ENCODE data around the gene SLC15A1. TPM values are rescaled to one million over a fixed set of nuclear protein-coding genes. Genes with fewer than 3 reads are reported as not detected.

SLC15A1 gene
- total and polyA plus RNA-seq, 9 donors = 0.04 to 14.1 (median 0.21) TPM; not detected in 1

DNA sequence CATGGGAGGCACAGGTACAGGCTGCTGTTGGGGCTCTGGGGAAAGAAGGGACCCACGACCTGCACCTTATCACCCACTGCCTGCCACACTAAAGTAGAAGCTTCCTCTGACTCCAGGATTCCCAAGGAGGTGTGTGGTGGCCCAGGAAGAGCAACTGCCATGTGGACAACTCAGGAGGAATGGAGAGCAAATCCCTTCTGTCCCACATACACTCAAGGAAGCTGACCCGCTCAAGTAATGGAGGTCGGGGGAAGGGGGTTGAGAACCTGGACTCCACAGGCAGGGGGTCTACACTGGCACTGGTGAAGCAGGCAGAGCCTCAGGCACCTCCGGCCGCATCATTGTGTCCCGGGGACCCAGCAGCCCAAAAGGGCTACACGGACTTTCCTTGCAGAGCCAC lies 29.4 kb upstream of the SLC15A1 start:
- Histone ChIP-seq H3K27me3 (ENCODE audit: control insufficient read depth, insufficient read depth, low read length) (no peaks in the 10 kb centered on the region), H3K36me3 (ENCODE audit: control insufficient read depth, insufficient read depth, low read length) (no peaks in the 10 kb centered on the region), H3K27ac (ENCODE audit: low read length) (no peak overlapping the region), H3K4me1 (ENCODE audit: control insufficient read depth, insufficient read depth, low read length) (no peaks in the 10 kb centered on the region), H3K4me3 (ENCODE audit: low read length) (no peak overlapping the region), H3K9me3 (replicated peaks; ENCODE audit: control insufficient read depth, low read depth, low read length) (no peaks in the 10 kb centered on the region)
- WGBS (ENCODE audit: insufficient coverage) = no CpG with 5 or more reads among the region's 7 CpGs
- DNase-seq = no peak

DNA sequence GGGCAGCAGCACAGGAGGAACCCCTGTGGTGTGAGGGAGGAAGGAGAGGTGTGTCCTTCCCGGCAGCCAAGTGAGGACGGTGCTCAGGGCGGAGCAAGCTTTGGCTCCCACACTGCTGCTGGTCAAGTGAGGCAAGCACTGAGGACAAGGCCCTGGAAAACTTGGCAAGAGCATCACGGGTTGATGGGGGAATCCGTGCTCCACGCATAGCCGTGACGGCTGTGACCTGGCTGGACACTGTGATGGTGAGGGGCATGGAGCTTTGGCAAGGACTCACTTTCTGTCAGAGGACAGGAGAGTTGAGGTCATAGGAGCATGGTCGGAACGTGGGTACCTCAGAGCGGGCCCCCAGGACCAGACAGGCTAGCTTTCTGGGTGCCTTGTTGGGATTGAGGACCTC lies 29.0 kb upstream of the SLC15A1 start:
- no peaks in the 10 kb centered on the region for H3K27me3 ChIP-seq (ENCODE audit: control insufficient read depth, insufficient read depth, low read length)
- DNase-seq = no peak
- H3K36me3 ChIP-seq (ENCODE audit: control insufficient read depth, insufficient read depth, low read length) = no peaks in the 10 kb centered on the region
- H3K4me3 ChIP-seq (ENCODE audit: low read length) = no peak overlapping the region
- no peak overlapping the region for H3K27ac ChIP-seq (ENCODE audit: low read length)
- no peaks in the 10 kb centered on the region for H3K4me1 ChIP-seq (ENCODE audit: control insufficient read depth, insufficient read depth, low read length)
- WGBS (ENCODE audit: insufficient coverage) = 96% methylated on average over 8 of the region's 11 CpGs
- H3K9me3 ChIP-seq (replicated peaks; ENCODE audit: control insufficient read depth, low read depth, low read length) = no peaks in the 10 kb centered on the region

DNA sequence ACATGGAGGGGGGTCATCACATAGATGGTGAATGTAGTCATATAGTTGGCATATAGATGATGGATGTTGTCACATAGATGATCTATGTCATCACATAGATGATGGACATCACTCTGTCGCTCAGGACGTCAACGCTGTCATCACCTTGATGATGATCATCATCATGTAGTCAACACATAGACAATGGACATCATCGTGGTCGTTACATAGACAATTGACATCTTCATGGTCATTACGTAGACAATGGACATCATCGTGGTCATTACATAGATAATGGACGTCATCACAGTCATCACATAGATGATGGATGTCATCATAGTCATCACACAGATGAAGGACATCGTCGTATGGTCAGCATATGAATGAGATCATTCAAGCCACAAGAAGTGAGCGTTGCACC lies 28.6 kb upstream of the SLC15A1 start:
- DNase-seq = no peak
- H3K4me1 ChIP-seq (ENCODE audit: control insufficient read depth, insufficient read depth, low read length) = no peaks in the 10 kb centered on the region
- H3K27me3 ChIP-seq (ENCODE audit: control insufficient read depth, insufficient read depth, low read length) = no peaks in the 10 kb centered on the region
- WGBS (ENCODE audit: insufficient coverage) = 94% methylated on average over 10 of the region's 11 CpGs
- H3K36me3 ChIP-seq (ENCODE audit: control insufficient read depth, insufficient read depth, low read length) = no peaks in the 10 kb centered on the region
- no peak overlapping the region for H3K4me3 ChIP-seq (ENCODE audit: low read length)
- no peak overlapping the region for H3K27ac ChIP-seq (ENCODE audit: low read length)
- H3K9me3 ChIP-seq (replicated peaks; ENCODE audit: control insufficient read depth, low read depth, low read length) = no peaks in the 10 kb centered on the region

DNA sequence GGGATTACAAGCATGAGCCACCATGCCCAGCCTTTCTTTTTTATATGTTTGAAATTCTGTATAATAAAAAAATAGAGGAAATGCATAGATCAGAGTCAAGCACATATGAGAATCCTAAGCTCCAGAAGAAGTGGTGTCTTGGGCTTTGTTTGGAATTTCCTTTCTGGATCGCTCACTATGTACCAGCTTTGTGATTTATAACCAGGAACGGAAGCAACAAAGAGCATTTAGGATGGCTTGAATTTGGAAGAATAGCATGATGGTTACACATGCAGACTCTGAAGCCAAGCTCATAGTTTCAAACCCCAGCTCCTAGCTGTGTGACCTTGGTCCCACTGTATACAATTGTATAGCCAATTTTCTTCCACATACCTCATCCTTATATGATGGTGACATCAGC lies 28.0 kb upstream of the SLC15A1 start:
- WGBS (ENCODE audit: insufficient coverage) = no CpG with 5 or more reads among the region's 2 CpGs
- Histone ChIP-seq H3K27me3 (ENCODE audit: control insufficient read depth, insufficient read depth, low read length) (no peaks in the 10 kb centered on the region), H3K9me3 (replicated peaks; ENCODE audit: control insufficient read depth, low read depth, low read length) (no peaks in the 10 kb centered on the region), H3K4me3 (ENCODE audit: low read length) (no peak overlapping the region), H3K4me1 (ENCODE audit: control insufficient read depth, insufficient read depth, low read length) (no peaks in the 10 kb centered on the region), H3K36me3 (ENCODE audit: control insufficient read depth, insufficient read depth, low read length) (no peaks in the 10 kb centered on the region), H3K27ac (ENCODE audit: low read length) (no peak overlapping the region)
- DNase-seq = no peak

DNA sequence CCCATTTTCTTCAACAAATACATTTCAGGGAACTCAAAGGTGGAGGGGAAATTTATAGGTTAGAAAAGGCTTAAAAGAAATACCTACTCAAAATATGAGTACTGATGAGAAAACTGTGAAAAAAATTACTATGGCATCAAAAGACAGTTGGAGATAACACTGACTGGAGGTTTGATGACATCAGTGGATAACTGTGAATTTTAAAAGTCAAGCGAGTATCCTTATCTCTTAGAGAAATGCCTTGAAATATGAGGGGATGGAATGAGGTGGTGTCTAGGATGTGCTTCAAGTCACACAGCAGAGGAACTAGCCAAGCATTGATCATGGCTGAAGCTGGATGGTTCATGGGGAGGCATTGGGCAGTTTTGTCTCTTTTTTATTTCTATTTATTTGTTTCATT lies 27.2 kb upstream of the SLC15A1 start:
- Histone ChIP-seq H3K4me1 (ENCODE audit: control insufficient read depth, insufficient read depth, low read length) (no peaks in the 10 kb centered on the region), H3K36me3 (ENCODE audit: control insufficient read depth, insufficient read depth, low read length) (no peaks in the 10 kb centered on the region), H3K4me3 (ENCODE audit: low read length) (no peak overlapping the region), H3K27ac (ENCODE audit: low read length) (no peak overlapping the region), H3K27me3 (ENCODE audit: control insufficient read depth, insufficient read depth, low read length) (no peaks in the 10 kb centered on the region), H3K9me3 (replicated peaks; ENCODE audit: control insufficient read depth, low read depth, low read length) (no peaks in the 10 kb centered on the region)
- DNase-seq = no peak
- WGBS (ENCODE audit: insufficient coverage) = 100% methylated on average over 1 of the region's 1 CpG

DNA sequence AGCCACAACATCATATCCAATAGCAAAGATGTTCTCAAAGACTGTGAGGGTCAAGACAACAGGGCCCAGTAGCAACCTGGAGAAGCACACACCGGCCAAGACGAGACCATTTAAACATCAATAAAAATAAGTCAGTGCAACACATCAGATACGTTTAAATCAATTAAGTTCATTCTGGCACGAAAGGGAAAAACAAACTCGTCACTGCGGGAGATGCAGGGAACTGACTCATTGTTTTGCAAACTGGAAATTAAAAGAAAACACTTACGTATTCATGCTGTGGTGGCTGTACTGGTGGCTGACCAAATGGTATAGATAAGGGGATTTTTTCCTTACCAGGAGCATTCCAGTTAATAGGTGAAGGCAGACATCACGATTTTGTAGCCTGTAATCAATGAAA lies 26.3 kb upstream of the SLC15A1 start:
- no peak overlapping the region for H3K4me3 ChIP-seq (ENCODE audit: low read length)
- no peaks in the 10 kb centered on the region for H3K27me3 ChIP-seq (ENCODE audit: control insufficient read depth, insufficient read depth, low read length)
- no peaks in the 10 kb centered on the region for H3K9me3 ChIP-seq (replicated peaks; ENCODE audit: control insufficient read depth, low read depth, low read length)
- no peak for DNase-seq
- H3K4me1 ChIP-seq (ENCODE audit: control insufficient read depth, insufficient read depth, low read length) = no peaks in the 10 kb centered on the region
- no peak overlapping the region for H3K27ac ChIP-seq (ENCODE audit: low read length)
- WGBS (ENCODE audit: insufficient coverage) = 73% methylated on average over 3 of the region's 8 CpGs
- no peaks in the 10 kb centered on the region for H3K36me3 ChIP-seq (ENCODE audit: control insufficient read depth, insufficient read depth, low read length)

DNA sequence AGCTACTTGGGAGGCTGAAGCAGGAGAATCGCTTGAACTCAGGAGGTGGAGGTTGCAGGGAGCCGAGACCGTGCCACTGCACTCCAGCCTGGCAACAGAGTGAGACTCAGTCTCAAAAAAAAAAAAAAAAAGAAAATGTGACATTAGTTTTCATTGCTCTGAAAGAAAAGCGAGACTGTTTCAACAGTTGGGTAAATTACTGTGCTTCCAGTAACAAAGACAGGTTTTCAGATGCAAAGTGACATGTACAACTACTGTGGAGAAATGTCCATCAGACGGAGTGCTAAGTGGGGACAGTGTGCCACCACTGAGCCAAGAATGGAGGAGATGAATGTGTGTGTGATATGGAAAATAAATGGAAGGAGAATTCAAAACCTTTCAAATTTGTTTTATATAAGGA lies 24.2 kb upstream of the SLC15A1 start:
- Histone ChIP-seq H3K4me1 (ENCODE audit: control insufficient read depth, insufficient read depth, low read length) (peaks cover 7% of the 10 kb centered on the region), H3K36me3 (ENCODE audit: control insufficient read depth, insufficient read depth, low read length) (no peaks in the 10 kb centered on the region), H3K27me3 (ENCODE audit: control insufficient read depth, insufficient read depth, low read length) (no peaks in the 10 kb centered on the region), H3K9me3 (replicated peaks; ENCODE audit: control insufficient read depth, low read depth, low read length) (no peaks in the 10 kb centered on the region), H3K27ac (ENCODE audit: low read length) (no peak overlapping the region), H3K4me3 (ENCODE audit: low read length) (no peak overlapping the region)
- DNase-seq = no peak
- 87% methylated on average over 5 of the region's 5 CpGs for WGBS (ENCODE audit: insufficient coverage)

DNA sequence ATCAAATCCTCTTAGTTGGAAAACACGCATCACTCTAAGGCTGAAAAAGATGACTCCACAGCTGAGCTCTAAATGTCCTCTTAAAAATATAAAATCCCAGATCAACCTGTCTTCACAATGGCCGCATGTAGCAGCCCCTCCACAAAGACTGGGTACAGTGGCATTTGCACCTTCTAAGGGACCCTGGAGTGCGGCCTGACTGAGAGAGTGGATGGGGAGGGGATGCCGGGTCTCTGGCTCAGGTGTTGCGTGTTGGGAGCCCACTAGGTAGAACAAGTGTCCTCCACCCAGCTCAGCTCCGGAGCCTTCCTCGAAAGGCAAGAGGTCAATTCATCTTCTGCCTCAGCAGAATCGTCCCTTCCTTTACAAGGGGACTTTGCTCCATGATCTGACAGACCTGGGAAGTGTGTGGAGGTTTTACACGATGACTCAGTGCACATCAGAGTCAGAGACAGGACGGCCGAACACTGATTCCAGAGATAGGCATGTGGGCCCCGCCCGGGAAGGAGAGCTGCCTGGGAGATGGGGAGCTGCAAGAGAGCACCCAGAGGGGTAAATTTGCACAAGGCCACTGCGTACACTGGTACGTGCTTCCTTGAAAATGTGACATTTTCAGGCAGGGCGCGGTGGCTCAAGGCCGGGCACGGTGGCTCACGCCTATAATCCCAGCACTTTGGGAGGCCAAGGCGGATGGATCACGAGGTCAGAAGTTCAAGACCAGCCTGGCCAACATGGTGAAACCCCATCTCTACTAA lies 23.5 kb upstream of the SLC15A1 start:
- Histone ChIP-seq H3K36me3 (ENCODE audit: control insufficient read depth, insufficient read depth, low read length) (no peaks in the 10 kb centered on the region), H3K27ac (ENCODE audit: low read length) (no peak overlapping the region), H3K9me3 (replicated peaks; ENCODE audit: control insufficient read depth, low read depth, low read length) (no peaks in the 10 kb centered on the region), H3K27me3 (ENCODE audit: control insufficient read depth, insufficient read depth, low read length) (no peaks in the 10 kb centered on the region), H3K4me3 (ENCODE audit: low read length) (no peak overlapping the region), H3K4me1 (ENCODE audit: control insufficient read depth, insufficient read depth, low read length) (peaks cover 7% of the 10 kb centered on the region)
- no peak for DNase-seq
- 91% methylated on average over 16 of the region's 22 CpGs for WGBS (ENCODE audit: insufficient coverage)

DNA sequence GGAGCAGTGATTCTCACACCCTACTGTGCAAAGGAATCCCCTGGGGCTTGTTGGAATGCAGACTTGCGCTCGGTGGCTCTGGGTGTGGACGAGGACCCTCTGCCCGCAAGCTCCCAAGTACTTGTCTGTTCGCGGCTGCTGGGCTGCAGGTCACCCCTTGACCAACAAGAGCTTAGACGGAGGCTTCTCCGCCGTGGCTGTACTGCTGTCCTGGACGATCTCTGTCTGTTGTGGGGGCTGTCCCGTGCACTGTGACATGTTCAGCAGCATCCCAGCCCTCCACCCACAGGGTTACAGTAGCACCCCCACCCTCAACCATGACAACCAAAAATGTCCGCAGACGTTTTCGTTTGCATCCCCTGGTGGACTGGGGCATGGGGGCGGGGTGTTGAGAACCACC lies 22.9 kb upstream of the SLC15A1 start:
- no peak overlapping the region for H3K27ac ChIP-seq (ENCODE audit: low read length)
- 89% methylated on average over 14 of the region's 15 CpGs for WGBS (ENCODE audit: insufficient coverage)
- H3K9me3 ChIP-seq (replicated peaks; ENCODE audit: control insufficient read depth, low read depth, low read length) = no peaks in the 10 kb centered on the region
- peaks cover 7% of the 10 kb centered on the region for H3K4me1 ChIP-seq (ENCODE audit: control insufficient read depth, insufficient read depth, low read length)
- no peak for DNase-seq
- H3K27me3 ChIP-seq (ENCODE audit: control insufficient read depth, insufficient read depth, low read length) = no peaks in the 10 kb centered on the region
- H3K4me3 ChIP-seq (ENCODE audit: low read length) = no peak overlapping the region
- no peaks in the 10 kb centered on the region for H3K36me3 ChIP-seq (ENCODE audit: control insufficient read depth, insufficient read depth, low read length)

DNA sequence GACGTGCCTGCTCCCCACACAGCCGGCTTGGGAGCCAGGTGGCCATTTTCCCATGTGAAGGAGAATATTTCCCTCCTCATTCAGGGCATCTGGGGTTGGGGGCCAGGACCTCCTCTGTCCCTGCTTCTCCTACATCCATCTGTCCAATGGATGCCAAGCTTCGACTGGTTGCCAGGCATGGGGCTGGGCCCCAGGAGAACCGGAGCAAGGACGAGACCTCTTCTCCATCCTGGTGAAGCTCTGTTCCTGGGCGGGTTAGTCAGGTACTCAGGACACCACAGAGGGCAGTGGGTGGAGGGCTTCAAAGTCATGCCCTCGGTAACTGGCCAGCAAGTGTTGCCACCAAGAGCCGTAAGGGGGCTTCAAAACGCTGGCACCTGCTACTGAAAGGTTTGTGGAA lies 22.3 kb upstream of the SLC15A1 start:
- H3K27me3 ChIP-seq (ENCODE audit: control insufficient read depth, insufficient read depth, low read length) = no peaks in the 10 kb centered on the region
- no peaks in the 10 kb centered on the region for H3K9me3 ChIP-seq (replicated peaks; ENCODE audit: control insufficient read depth, low read depth, low read length)
- H3K4me3 ChIP-seq (ENCODE audit: low read length) = no peak overlapping the region
- H3K4me1 ChIP-seq (ENCODE audit: control insufficient read depth, insufficient read depth, low read length) = peaks cover 7% of the 10 kb centered on the region
- DNase-seq = no peak
- WGBS (ENCODE audit: insufficient coverage) = 95% methylated on average over 7 of the region's 9 CpGs
- H3K36me3 ChIP-seq (ENCODE audit: control insufficient read depth, insufficient read depth, low read length) = no peaks in the 10 kb centered on the region
- no peak overlapping the region for H3K27ac ChIP-seq (ENCODE audit: low read length)

DNA sequence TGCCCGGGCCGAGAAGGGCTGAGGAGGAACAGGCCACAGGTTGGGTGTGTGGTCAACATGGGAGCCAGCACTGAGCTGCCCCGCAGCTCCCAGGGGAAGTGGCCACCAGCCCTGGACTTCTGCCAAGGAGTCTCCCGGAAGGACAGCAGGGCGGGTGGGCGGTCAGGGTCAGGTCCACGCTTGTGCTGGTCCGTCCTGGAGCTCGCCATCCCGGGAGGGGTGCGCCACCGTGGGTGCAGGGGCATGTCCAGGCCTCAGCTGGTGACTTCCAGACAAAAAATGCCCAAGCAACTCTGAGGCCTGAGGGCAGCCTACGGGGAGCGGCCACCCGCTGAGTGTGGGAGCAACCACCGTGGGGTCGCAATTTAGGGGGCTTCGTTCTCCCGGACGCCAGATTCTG lies 21.4 kb upstream of the SLC15A1 start:
- Histone ChIP-seq H3K27me3 (ENCODE audit: control insufficient read depth, insufficient read depth, low read length) (no peaks in the 10 kb centered on the region), H3K36me3 (ENCODE audit: control insufficient read depth, insufficient read depth, low read length) (no peaks in the 10 kb centered on the region), H3K4me1 (ENCODE audit: control insufficient read depth, insufficient read depth, low read length) (peaks cover 7% of the 10 kb centered on the region), H3K4me3 (ENCODE audit: low read length) (no peak overlapping the region), H3K9me3 (replicated peaks; ENCODE audit: control insufficient read depth, low read depth, low read length) (no peaks in the 10 kb centered on the region), H3K27ac (ENCODE audit: low read length) (no peak overlapping the region)
- DNase-seq = no peak
- 89% methylated on average over 20 of the region's 20 CpGs for WGBS (ENCODE audit: insufficient coverage)

Data from muscle of leg (tissue), 11 donors.